Smooth muscle cell (in vitro differentiated cells): Measurements from ENCODE around the gene ANKRD2. TPM values are rescaled to one million over a fixed set of nuclear protein-coding genes. Genes with fewer than 3 reads are reported as not detected.

Source experiments
- DNase-seq: peaks from one replicate; lab custom pipeline; 2025; ENCODE audit not compliant: unreplicated experiment; lab: John Stamatoyannopoulos, UW
- H2AFZ ChIP-seq: fragments of 200-600 bp; sonication (generic); 2 replicates; pipeline ENCODE4 v1.6.0; 2016; ENCODE audit warnings: antibody characterized with exemption, low read depth, mild to moderate bottlenecking
- H3F3A ChIP-seq: fragments of 200-600 bp; sonication (generic); 2 replicates; pipeline ENCODE4 v1.6.0; 2017; ENCODE audit warnings: antibody characterized with exemption, low read depth
- H3K27ac ChIP-seq: fragments of 200-600 bp; sonication (generic); 2 replicates; pipeline ENCODE4 v1.5.1; 2016; ENCODE audit warnings: low read depth, mild to moderate bottlenecking
- H3K27me3 ChIP-seq: fragments of 200-600 bp; sonication (generic); 2 replicates; pipeline ENCODE4 v1.6.1; 2016; ENCODE audit warnings: low read depth, mild to moderate bottlenecking
- H3K36me3 ChIP-seq: fragments of 200-600 bp; sonication (generic); 2 replicates; pipeline ENCODE4 v1.5.1; 2016; ENCODE audit warnings: low read depth
- H3K4me1 ChIP-seq: fragments of 200-600 bp; sonication (generic); 2 replicates; pipeline ENCODE4 v1.5.1; 2016; ENCODE audit warnings: low read depth
- H3K4me2 ChIP-seq: fragments of 200-600 bp; sonication (generic); 2 replicates; pipeline ENCODE4 v1.6.0; 2016; ENCODE audit warnings: mild to moderate bottlenecking
- H3K4me3 ChIP-seq: fragments of 200-600 bp; sonication (generic); 2 replicates; pipeline ENCODE4 v1.5.1; 2016; ENCODE audit warnings: mild to moderate bottlenecking
- H3K79me2 ChIP-seq: fragments of 200-600 bp; sonication (generic); 2 replicates; pipeline ENCODE4 v1.6.0; 2016; ENCODE audit warnings: low read depth, mild to moderate bottlenecking
- H3K9ac ChIP-seq: fragments of 200-600 bp; sonication (generic); 2 replicates; pipeline ENCODE4 v1.6.0; 2016; ENCODE audit warnings: low read depth
- H3K9me3 ChIP-seq: fragments of 200-600 bp; sonication (generic); replicated peaks from 2 replicates; pipeline ENCODE4 v1.5.1; 2016; ENCODE audit warnings: low read depth
- H4K20me1 ChIP-seq: fragments of 200-600 bp; sonication (generic); 2 replicates; pipeline ENCODE4 v1.6.0; 2016; ENCODE audit warnings: low read depth
- CTCF ChIP-seq: fragments of 200-600 bp; sonication (generic); IDR thresholded peaks from 2 replicates; pipeline ENCODE4 v1.5.1; 2017; ENCODE audit warnings: borderline replicate concordance, mild to moderate bottlenecking, antibody characterized with exemption; ENCODE audit not compliant: insufficient read depth, poor library complexity, severe bottlenecking
- WGBS: methylation state at CpG from one replicate; pipeline ENCODE4 v1.1.7; 2016; ENCODE audit warnings: low lambda C conversion rate; 5-methylcytosine and 5-hydroxymethylcytosine counted together
- polyA plus RNA-seq: library from polyadenylated mRNA; unstranded; fragments of >200 nt; fragmentation: Nextera tagmentation; extraction: Ambion mirVana; gene quantifications from 2 replicates; pipeline ENCODE4 v1.2.1, GENCODE V29; 2016
- total RNA-seq: library from RNA; depleted of rRNA; stranded (reverse); fragments of >200 nt; gene quantifications from 2 replicates; pipeline ENCODE4 v1.2.3, GENCODE V29; 2014

Gene ANKRD2
- total and polyA plus RNA-seq, 2 experiments from 2014 or later, result 0.30 TPM; not detected in 1

- Histone ChIP-seq H3K4me2 (no peak overlapping the region), H4K20me1 (no peaks in the 10 kb centered on the region), H3K4me3 (no peak overlapping the region), H3F3A (no peaks in the 10 kb centered on the region), H3K27me3 (no peaks in the 10 kb centered on the region), H2AFZ (no peak overlapping the region), H3K36me3 (no peaks in the 10 kb centered on the region), H3K4me1 (no peaks in the 10 kb centered on the region), H3K79me2 (no peaks in the 10 kb centered on the region), H3K9me3 (no peaks in the 10 kb centered on the region), H3K27ac (no peak overlapping the region), H3K9ac (no peak overlapping the region)
- no peak for TF ChIP-seq CTCF
- WGBS, result 94% methylated on average over 13 of the region's 13 CpGs
- DNase-seq, result no peak
Observed at GRCh38 chr10:97583476-97583875, 10.9 kb downstream of the ANKRD2 start.

- H3K9me3 ChIP-seq, result no peaks in the 10 kb centered on the region
- TF ChIP-seq CTCF, result no peak
- no peaks in the 10 kb centered on the region for H3K79me2 ChIP-seq
- H3K4me1 ChIP-seq, result no peaks in the 10 kb centered on the region
- H3K27ac ChIP-seq, result no peak within 1 kb of the TSS
- no peak within 1 kb of the TSS for H2AFZ ChIP-seq
- no peak within 1 kb of the TSS for H3K4me2 ChIP-seq
- H3F3A ChIP-seq, result no peaks in the 10 kb centered on the region
- no peaks in the 10 kb centered on the region for H3K36me3 ChIP-seq
- no peak within 1 kb of the TSS for H3K4me3 ChIP-seq
- no peak for DNase-seq
- no peaks in the 10 kb centered on the region for H4K20me1 ChIP-seq
- no peaks in the 10 kb centered on the region for H3K27me3 ChIP-seq
- 68% methylated on average over 5 of the region's 5 CpGs for WGBS
- no peak within 1 kb of the TSS for H3K9ac ChIP-seq
Observed at GRCh38 chr10:97584060-97584797, 11.7 kb downstream of the ANKRD2 start, which contains the start of gene HOGA1. Gene HOGA1, plus strand, starts transcription at chr10:97584389. Its CDS starts 315 bp downstream, at chr10:97584704.

GRCh38 chr10:97584798-97585438, 12.3 kb downstream of the ANKRD2 start:
- DNase-seq, result no peak
- Histone ChIP-seq H3K4me1 (no peaks in the 10 kb centered on the region), H3K27ac (no peak overlapping the region), H3K79me2 (no peaks in the 10 kb centered on the region), H3K27me3 (no peaks in the 10 kb centered on the region), H4K20me1 (no peaks in the 10 kb centered on the region), H3K9me3 (no peaks in the 10 kb centered on the region), H3K36me3 (no peaks in the 10 kb centered on the region), H3K9ac (no peak overlapping the region), H3F3A (no peaks in the 10 kb centered on the region), H3K4me3 (no peak overlapping the region), H2AFZ (no peak overlapping the region), H3K4me2 (no peak overlapping the region)
- TF ChIP-seq CTCF, result no peak
- WGBS, result 94% methylated on average over 5 of the region's 5 CpGs

- H4K20me1 ChIP-seq, result no peaks in the 10 kb centered on the region
- no peaks in the 10 kb centered on the region for H3K36me3 ChIP-seq
- H3K27me3 ChIP-seq, result no peaks in the 10 kb centered on the region
- no peak overlapping the region for H2AFZ ChIP-seq
- no peak for DNase-seq
- H3F3A ChIP-seq, result no peaks in the 10 kb centered on the region
- no peak overlapping the region for H3K4me2 ChIP-seq
- H3K9ac ChIP-seq, result no peak overlapping the region
- H3K27ac ChIP-seq, result no peak overlapping the region
- no peak overlapping the region for H3K4me3 ChIP-seq
- 92% methylated on average over 5 of the region's 5 CpGs for WGBS
- H3K4me1 ChIP-seq, result no peaks in the 10 kb centered on the region
- no peaks in the 10 kb centered on the region for H3K79me2 ChIP-seq
- H3K9me3 ChIP-seq, result no peaks in the 10 kb centered on the region
- TF ChIP-seq CTCF, result no peak
Observed at GRCh38 chr10:97585439-97585811, 12.8 kb downstream of the ANKRD2 start.
